GM12892 (cell line): ENCODE results near the gene PSORS1C2.

Experiments
- POLR2A ChIP-seq: IDR thresholded peaks from 2 replicates; pipeline ENCODE4 v1.6.1; 2011; ENCODE audit warnings: low read depth, low read length, control low read depth
- POLR2AphosphoS5 ChIP-seq: IDR thresholded peaks from 2 replicates; pipeline ENCODE4 v1.6.1; 2011; ENCODE audit warnings: low read depth, low read length, control low read depth
- TAF1 ChIP-seq: IDR thresholded peaks from 2 replicates; pipeline ENCODE4 v1.6.1; 2011; ENCODE audit warnings: low read depth, mild to moderate bottlenecking, control low read depth, low read length, borderline replicate concordance

DNA sequence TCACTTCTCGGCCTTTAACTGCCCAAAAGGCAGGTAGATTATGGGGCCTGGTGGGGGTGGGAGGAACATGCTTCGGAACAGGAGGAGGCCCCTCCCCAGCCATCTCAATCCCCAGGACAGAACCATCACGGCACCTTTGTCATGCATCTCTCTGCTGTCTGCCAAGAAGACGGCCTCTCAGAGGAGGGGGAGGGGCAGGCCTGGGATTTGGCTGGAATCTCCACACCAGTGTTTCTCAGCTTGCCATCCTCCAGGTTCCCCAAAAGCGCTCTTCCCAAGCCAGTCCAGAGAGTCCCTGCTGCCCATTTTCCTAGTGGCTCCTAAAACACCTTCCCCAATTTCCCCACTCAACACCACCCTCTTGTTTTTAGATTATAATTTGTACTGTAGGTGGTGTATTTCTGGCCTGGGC is 34.1 kb upstream of the PSORS1C2 start:
- TF ChIP-seq POLR2A (no peak), POLR2AphosphoS5 (no peak), TAF1 (no peak)
